HG03354 (cell line): ENCODE data around the gene REG1A.

ENCODE experiments used
- ATAC-seq: cut with Tn5 transposase; IDR thresholded peaks from one replicate; pipeline ENCODE4 v1.9.1; 2021; ENCODE audit warnings: mild to moderate bottlenecking; ENCODE audit not compliant: unreplicated experiment, poor library complexity, severe bottlenecking

The REG1A gene, protein sequence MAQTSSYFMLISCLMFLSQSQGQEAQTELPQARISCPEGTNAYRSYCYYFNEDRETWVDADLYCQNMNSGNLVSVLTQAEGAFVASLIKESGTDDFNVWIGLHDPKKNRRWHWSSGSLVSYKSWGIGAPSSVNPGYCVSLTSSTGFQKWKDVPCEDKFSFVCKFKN

DNA sequence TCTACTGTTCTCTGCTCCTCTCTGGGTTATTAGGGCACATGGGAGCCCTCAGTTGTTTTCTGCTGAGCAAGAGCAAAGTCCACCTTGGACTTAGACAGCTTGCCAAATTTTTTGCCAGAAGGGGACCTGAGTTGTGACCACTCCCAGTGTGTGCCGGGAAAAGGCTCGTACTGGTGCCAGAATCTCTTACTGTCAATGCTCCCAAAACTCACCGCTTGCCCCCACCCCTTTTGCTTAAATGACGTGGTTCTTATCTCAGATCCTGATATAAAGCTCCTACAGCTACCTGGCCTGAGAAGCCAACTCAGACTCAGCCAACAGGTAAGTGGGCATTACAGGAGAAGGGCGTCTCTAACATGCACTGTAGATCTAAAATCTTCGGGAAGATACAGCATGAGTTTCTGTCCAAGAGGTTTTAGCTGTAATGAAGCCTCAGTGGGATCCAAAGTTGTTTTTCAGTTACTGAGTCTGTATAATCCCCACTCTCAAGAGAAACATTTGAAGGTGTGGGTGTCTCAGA lies at the start of gene REG1A:
Gene REG1A, plus strand, starts transcription at position 295 of the 520 bp plus-strand sequence. CDS start 374 bp downstream, outside the sequence.
- no peak for ATAC-seq

DNA sequence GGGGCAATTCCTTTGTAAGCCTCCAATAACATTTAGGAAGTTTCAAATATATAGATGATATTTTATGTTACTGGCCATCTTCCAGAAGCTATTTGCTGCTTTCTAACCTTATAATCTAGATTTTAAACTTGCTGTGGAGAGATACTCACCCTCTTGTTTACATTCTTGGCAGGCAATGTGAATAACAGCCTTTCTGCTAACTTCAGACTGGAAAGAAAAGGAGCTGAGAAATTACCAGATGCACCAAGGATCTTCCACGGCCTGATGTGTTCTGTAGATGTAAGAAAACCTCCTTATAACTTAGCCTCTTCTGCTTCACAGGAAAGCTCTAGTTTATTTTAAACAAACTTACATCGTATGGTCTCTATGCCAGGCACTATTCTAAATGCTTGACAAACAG lies 49.2 kb upstream of the REG1A start:
- ATAC-seq = no peak

DNA sequence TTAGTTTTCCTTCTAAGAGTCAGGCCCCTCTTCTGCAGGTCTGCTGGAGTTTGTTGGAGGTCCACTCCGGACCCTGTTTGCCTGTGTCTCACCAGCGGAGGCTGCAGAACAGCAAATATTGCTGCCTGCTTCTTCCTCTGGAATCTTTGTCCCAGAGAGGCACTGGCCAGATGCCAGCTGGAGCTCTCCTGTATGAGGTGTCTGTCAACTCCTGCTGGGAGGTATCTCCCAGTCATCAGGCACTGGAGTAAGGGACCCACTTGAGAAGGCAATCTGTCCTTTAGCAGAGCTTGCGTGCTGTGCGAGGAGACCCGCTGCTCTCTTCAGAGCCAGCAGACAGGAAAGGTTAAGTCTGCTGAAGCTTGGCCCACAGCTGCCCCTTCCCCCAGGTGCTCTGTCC lies 37.3 kb upstream of the REG1A start:
- no peak for ATAC-seq

DNA sequence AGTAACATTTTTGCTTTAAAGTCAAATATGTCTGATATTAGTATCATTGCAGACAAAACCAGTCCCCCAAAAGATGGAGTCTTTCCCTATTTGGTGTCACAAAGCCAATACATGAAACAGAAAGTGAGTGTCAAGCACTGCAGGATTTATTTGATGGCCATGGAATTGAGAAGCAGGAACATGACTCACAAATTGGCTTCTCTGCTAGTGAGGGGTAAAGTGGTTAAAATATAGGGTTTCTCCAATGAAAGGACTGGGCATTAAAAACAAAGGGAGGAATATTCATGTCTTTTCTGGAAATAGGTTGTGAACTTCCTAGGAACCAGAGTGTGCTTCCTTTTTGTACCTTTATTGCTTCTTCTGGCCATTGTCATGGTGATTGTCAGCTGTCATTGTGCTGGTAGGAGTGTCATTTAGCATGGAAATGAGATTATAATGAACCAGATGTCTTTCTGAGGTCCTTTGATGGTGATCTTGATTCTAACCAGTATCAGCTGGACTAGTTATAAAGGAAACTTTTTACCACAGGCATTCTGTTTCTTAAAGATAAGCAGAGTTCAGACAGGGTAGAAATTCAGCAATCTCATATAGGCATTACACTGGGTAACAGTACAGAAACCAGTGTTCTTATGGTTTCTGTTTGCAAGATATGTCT lies 36.6 kb upstream of the REG1A start:
- ATAC-seq = no peak

GRCh38 chr2:79084495-79085135 lies 35.7 kb upstream of the REG1A start:
- ATAC-seq = no peak

- ATAC-seq = no peak
Measured at GRCh38 chr2:79085382-79085781, 34.9 kb upstream of the REG1A start.

DNA sequence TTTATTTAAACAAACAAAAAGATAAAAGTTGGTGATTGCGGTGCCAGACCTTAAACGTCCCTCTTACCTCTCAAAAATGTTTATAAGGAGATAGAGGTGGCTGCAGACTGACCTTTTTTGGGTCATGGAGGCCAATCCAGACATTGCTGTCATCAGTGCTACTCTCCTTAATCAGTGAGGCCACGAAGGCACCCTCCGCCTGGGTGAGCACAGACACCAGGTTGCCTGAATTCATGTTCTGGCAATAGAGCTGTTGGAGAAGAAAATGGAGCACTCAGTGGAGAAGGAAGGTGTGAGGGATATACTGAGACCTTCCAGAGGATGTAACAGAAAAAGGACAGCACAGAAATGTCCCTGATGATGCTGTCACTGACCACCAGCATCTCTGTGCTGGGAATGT lies 34.0 kb upstream of the REG1A start:
- no peak for ATAC-seq

DNA sequence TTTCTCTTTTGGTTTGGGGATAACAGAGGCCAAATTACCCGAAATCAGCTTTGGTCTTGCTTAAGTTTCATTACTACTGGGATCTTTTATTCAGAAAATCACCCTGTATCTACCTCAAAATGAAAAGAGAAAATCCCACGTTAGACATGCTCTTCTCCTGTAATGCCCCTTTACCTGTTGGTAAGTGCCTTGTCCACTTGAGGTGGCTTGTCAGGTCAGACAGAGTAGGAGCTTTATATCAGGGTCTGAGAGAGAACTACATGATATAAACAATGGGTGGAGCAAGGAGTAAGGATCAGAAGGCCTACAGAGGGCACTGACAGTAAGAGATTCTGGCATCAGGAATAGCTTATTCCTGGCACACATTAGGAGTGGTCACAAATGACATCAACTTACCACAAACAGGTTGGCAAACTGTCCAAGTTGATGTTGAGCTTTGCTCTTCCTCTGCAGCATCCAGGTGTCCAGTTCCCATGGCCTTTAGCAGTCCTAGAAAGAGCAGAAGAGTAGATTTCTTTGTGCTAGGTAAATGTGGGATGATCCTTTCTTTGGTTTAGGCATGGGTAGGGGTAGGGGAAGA lies 32.4 kb upstream of the REG1A start, which contains the start of gene REG1B:
Gene REG1B, minus strand, starts transcription at position 209 of the 580 bp plus-strand sequence. CDS start 381 bp downstream, outside the sequence.
- no peak for ATAC-seq

DNA sequence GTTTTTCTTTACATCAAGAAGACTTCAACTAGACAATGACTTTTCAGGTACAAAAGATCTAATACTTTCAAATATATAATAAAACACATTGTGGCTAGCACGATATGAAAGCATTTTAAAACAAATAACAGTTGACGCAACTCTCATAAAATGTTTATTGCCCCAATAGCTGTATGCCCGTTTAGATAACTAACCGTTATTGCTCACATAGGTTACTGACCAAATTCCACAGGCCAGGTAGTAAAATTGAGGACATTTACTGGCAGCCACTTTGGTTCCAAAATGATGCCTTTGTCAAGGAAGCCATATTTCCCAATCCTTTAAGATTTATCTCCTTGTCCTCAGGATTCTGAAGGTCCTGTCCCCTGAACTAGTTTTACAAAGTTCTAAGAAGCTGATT lies 29.6 kb upstream of the REG1A start:
- ATAC-seq = no peak

DNA sequence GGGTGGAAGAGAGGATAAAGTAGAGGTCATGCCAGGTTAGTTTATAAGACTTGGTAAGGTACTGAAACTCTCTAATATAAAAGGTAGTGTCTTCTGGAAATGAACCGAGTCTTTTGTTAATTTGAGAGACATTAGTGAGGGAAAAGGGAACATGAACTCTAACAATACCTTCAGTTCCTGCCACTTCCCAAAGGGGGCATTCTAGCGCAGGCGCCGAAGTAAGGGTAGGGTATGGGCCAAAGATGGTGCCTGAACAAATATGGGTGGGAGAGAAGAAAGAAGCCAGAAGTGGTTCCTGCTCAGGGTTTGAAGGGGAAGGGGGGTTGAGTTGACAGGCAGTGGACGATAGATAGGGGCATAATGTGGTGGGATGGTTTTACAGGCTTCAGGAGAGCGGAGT lies 22.4 kb upstream of the REG1A start:
- ATAC-seq = no peak

- ATAC-seq = no peak
Measured at GRCh38 chr2:79099140-79099686, 21.1 kb upstream of the REG1A start.

DNA sequence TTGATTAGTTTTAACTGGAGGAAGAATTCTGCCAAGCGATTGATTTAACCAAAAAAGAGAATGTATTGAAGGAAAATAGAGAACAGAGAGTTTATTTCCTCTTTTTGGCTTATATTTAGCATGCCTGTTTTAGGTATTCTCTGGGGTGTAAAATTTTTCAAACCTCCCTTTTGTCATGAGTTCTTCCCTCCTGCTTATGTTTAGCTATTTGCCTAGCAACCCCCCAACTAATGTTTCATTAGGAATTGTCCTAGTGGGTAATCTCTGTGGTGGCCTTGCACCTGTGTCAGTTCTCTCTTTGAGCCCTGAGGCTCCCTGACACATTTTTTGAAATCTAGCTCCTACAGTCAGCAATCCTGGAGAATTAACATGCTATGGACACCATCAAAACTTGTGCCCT lies 20.0 kb upstream of the REG1A start:
- ATAC-seq = no peak

DNA sequence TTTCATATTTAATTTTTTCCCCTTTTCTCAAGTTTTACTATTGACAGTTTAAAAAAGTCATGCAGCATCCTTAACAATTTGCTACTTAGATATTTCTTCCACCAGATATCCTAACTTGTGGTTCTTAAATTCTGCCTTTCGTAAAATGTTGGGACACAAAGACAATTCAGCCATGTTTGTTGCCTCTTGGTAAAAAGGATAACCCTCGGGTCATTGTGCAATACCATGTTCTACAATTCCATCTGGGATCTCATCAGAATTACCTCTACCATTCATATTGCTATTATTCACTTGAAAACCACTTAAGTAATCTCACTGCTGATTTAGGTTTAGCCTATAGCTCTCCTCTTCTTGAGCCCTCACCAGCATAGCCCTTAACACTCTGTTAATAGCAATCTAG lies 19.3 kb upstream of the REG1A start:
- no peak for ATAC-seq

GRCh38 chr2:79103214-79103613 lies 17.1 kb upstream of the REG1A start:
- no peak for ATAC-seq

- ATAC-seq = no peak
Measured at GRCh38 chr2:79105259-79105658, 15.0 kb upstream of the REG1A start.

DNA sequence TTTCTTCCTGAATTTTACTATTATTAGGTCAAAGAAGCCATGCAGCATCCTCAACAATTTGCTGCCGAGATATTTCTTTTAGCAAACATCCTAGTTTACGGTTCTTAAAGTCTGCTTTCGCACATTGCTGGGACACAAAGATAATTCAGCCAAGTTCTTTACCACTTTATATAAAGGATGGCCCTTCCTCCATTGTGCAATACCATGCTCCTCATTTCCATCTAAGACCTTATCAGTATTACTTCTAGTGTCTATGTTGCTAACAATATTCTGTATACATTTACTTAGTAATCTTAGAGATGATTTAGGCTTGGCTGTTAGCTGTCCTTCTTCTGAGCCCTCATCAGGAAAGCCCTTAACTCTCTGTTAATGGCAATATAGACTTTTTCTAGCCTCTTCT lies 8.0 kb upstream of the REG1A start:
- no peak for ATAC-seq

- no peak for ATAC-seq
Measured at GRCh38 chr2:79114797-79115494, 5.3 kb upstream of the REG1A start.

DNA sequence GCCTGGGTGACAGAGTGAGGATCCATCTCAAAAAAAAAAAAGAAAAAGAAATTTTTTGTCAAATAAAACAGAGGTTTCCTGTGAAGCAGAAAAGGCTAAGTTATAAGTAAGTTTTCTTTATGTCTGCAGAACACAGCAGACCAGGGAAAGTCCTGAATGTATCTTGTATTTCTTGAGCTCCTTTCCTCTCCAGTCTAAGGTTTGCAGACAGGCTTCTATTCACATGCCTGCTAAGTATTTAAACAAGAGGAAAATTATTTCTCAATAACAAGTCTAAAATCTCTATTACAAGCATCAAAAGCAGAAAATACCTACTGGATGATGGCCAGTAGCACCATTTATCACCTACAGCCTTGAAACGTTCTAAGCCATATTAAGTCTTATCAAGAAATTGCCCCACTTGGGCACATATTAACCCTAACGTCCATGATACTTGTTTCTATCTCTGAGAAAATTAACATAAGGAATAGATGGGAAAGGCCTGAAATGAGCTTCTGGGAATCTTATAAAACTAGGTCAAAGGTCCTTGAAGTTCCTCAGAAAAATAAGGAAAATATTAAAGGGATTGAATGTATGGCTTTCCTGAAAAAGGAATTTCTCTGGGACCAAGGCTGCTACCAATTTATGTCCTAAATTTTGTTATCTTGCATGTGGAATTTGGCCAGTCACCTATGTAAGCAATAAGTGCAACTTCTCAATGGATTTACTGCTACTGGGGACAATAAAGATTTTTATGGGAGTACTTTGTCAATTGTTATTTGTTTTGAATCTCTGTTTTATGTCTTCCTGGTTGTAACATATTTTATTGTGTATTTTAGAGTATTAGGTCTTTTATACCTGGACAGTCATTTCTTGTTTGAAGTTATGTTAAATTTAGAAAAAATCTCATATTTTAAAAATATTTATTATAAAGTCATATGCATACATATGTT lies 3.0 kb upstream of the REG1A start:
- ATAC-seq = no peak

DNA sequence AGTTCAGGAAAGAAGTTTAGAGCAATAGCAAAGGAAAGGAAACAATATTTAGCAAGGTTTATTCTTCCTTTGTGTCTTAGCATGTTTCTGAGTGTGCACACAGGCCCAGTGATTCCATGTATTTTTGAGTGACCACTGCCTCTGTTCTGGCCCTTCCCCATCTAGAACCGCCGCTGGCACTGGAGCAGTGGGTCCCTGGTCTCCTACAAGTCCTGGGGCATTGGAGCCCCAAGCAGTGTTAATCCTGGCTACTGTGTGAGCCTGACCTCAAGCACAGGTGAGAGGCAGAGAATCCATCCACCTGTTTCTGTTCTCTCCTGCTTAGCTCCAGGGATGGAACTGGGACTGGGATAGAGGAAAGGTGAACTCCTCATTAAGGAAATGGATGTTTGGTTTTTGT lies 2.4 kb downstream of the REG1A start:
- ATAC-seq = no peak
